SK-N-MC (cell line): Measurements from ENCODE around the gene TEX2.

Experiments used
- DNase-seq: peaks from one replicate; pipeline ENCODE4 v3.0.0-alpha.2; 2011; ENCODE audit warnings: low read depth, low spot score
- H3K27ac ChIP-seq: fragments of 200-600 bp; sonication (generic); 2 replicates; pipeline ENCODE4 v1.5.1; 2016; ENCODE audit warnings: mixed run types
- H3K36me3 ChIP-seq: fragments of 200-600 bp; sonication (generic); 2 replicates; pipeline ENCODE4 v1.6.1; 2017; ENCODE audit warnings: antibody characterized with exemption, low read length, mixed read lengths; ENCODE audit not compliant: insufficient read depth
- H3K4me3 ChIP-seq: fragments of 200-600 bp; sonication (generic); 2 replicates; pipeline ENCODE4 v1.5.1; 2016
- H3K9ac ChIP-seq: fragments of 200-600 bp; sonication (generic); 2 replicates; pipeline ENCODE4 v1.8.0; 2017; ENCODE audit warnings: mixed run types, mixed read lengths; ENCODE audit not compliant: insufficient read length
- H3K9me3 ChIP-seq: fragments of 200-600 bp; sonication (generic); 2 replicates; pipeline ENCODE4 v1.6.1; 2017; ENCODE audit warnings: low read depth, mild to moderate bottlenecking, antibody characterized with exemption, low read length, moderate library complexity, mixed read lengths
- EZH2 ChIP-seq: fragments of 200-600 bp; sonication (generic); IDR thresholded peaks from one replicate; pipeline ENCODE4 v1.6.1; 2017; ENCODE audit warnings: antibody characterized with exemption
- FOXP2 ChIP-seq: optimal IDR thresholded peaks from 2 replicates; pipeline ENCODE3; 2011; ENCODE audit warnings: mild to moderate bottlenecking, moderate library complexity; ENCODE audit not compliant: insufficient read depth; ENCODE audit errors: extremely low read length, control extremely low read depth
- POLR2AphosphoS5 ChIP-seq: IDR thresholded peaks from 2 replicates; pipeline ENCODE4 v1.6.1; 2012; ENCODE audit warnings: mild to moderate bottlenecking, low read depth, low read length, borderline replicate concordance

Gene TEX2

GRCh38 chr17:64166876-64167275 lies 96.2 kb downstream of the TEX2 start:
- Histone ChIP-seq H3K27ac (no peak overlapping the region), H3K36me3 (no peaks in the 10 kb centered on the region; the same call in 1 of the 2 replicates)
- DNase-seq, result no peak

GRCh38 chr17:64165347-64165746 lies 97.7 kb downstream of the TEX2 start:
- Histone ChIP-seq H3K36me3 (no peaks in the 10 kb centered on the region; the same call in 1 of the 2 replicates), H3K9me3 (no peaks in the 10 kb centered on the region), H3K27ac (no peak overlapping the region), H3K4me3 (no peak overlapping the region), H3K9ac (no peak overlapping the region)
- TF ChIP-seq FOXP2 (no peak), EZH2 (no peak), POLR2AphosphoS5 (no peak)
- DNase-seq, result no peak

More at GRCh38 chr17:64166876-64167275, 96.2 kb downstream of the TEX2 start:
- no peak overlapping the region for H3K9ac ChIP-seq
- TF ChIP-seq EZH2 (no peak), POLR2AphosphoS5 (no peak), FOXP2 (no peak)
- H3K9me3 ChIP-seq, result no peaks in the 10 kb centered on the region
- no peak overlapping the region for H3K4me3 ChIP-seq

GRCh38 chr17:64164596-64165285 lies 98.3 kb downstream of the TEX2 start:
- Histone ChIP-seq H3K36me3 (no peaks in the 10 kb centered on the region; the same call in 1 of the 2 replicates), H3K4me3 (no peak overlapping the region), H3K9ac (no peak overlapping the region), H3K9me3 (no peaks in the 10 kb centered on the region), H3K27ac (no peak overlapping the region)
- TF ChIP-seq EZH2 (no peak), FOXP2 (no peak), POLR2AphosphoS5 (no peak)
- DNase-seq, result no peak

- no peaks in the 10 kb centered on the region; the same call in 1 of the 2 replicates for H3K36me3 ChIP-seq
- TF ChIP-seq EZH2 (no peak), POLR2AphosphoS5 (no peak), FOXP2 (no peak)
- no peak for DNase-seq
- no peak overlapping the region for H3K27ac ChIP-seq
- H3K9ac ChIP-seq, result no peak overlapping the region
- H3K9me3 ChIP-seq, result no peaks in the 10 kb centered on the region
- H3K4me3 ChIP-seq, result no peak overlapping the region
Observed at GRCh38 chr17:64163468-64163867, 99.6 kb downstream of the TEX2 start.

- TF ChIP-seq POLR2AphosphoS5, result no peak
- H3K9ac ChIP-seq, result no peak overlapping the region
- H3K27ac ChIP-seq, result no peak overlapping the region
- no peaks in the 10 kb centered on the region; the same call in 1 of the 2 replicates for H3K36me3 ChIP-seq
- no peak for DNase-seq
- no peak overlapping the region for H3K4me3 ChIP-seq
- no peaks in the 10 kb centered on the region for H3K9me3 ChIP-seq
Observed at GRCh38 chr17:64162554-64162953, 100.5 kb downstream of the TEX2 start.

- Histone ChIP-seq H3K9ac (no peak overlapping the region), H3K4me3 (no peak overlapping the region), H3K9me3 (no peaks in the 10 kb centered on the region), H3K27ac (no peak overlapping the region), H3K36me3 (no peaks in the 10 kb centered on the region; the same call in 1 of the 2 replicates)
- no peak for TF ChIP-seq FOXP2
- no peak for TF ChIP-seq POLR2AphosphoS5
- DNase-seq, result no peak
Observed at GRCh38 chr17:64161380-64162176, 101.5 kb downstream of the TEX2 start.

GRCh38 chr17:64160378-64160777 lies 102.7 kb downstream of the TEX2 start:
- no peak for DNase-seq
- Histone ChIP-seq H3K9ac (no peak overlapping the region), H3K36me3 (no peaks in the 10 kb centered on the region), H3K4me3 (no peak overlapping the region), H3K27ac (no peak overlapping the region), H3K9me3 (no peaks in the 10 kb centered on the region)
- TF ChIP-seq POLR2AphosphoS5, result no peak
- TF ChIP-seq EZH2, result no peak
- no peak for TF ChIP-seq FOXP2

- no peaks in the 10 kb centered on the region for H3K36me3 ChIP-seq
- no peaks in the 10 kb centered on the region for H3K9me3 ChIP-seq
- DNase-seq, result no peak
- no peak overlapping the region for H3K4me3 ChIP-seq
- TF ChIP-seq FOXP2, result no peak
- TF ChIP-seq EZH2, result no peak
- TF ChIP-seq POLR2AphosphoS5, result no peak
- no peak overlapping the region for H3K9ac ChIP-seq
- H3K27ac ChIP-seq, result no peak overlapping the region
Observed at GRCh38 chr17:64158831-64159590, 104.0 kb downstream of the TEX2 start.
